H1 (cell line): Measurements from ENCODE around the gene SLC22A23. TPM values are rescaled to one million over a fixed set of nuclear protein-coding genes. Genes with fewer than 3 reads are reported as not detected.
A peak's percentile ranks its signal among the peaks of the same experiment; 100 is the strongest.

Experiments used
- CTCF ChIA-PET: fragments of 300-600 bp; sonication (Branson Sonifier 250); formaldehyde crosslinking; loops from one replicate; lab custom pipeline; 2021; ENCODE audit not compliant: partially characterized antibody; lab: Charles Lee
- POLR2A ChIA-PET: fragments of 300-600 bp; sonication (Branson Sonifier 250); formaldehyde crosslinking; loops from one replicate; lab custom pipeline; 2021; ENCODE audit warnings: inconsistent platforms; ENCODE audit not compliant: partially characterized antibody; lab: Charles Lee
- DNase-seq, 2 experiments: peaks; one replicate each; pipeline versions ENCODE4 v3.0.0 to v3.0.0-alpha.2; 2010 to 2022; ENCODE audit warnings: low spot score in 2 of 2, low read depth in 1 of 2, mixed read lengths in 1 of 2
- FAIRE-seq: peaks from 2 replicates; lab custom pipeline; 2011; peaks lifted over from hg19 to GRCh38; lab: Jason Lieb, UNC
- H2AFZ ChIP-seq: 2 replicates; pipeline ENCODE4 v1.8.1; 2012; ENCODE audit warnings: low read length, inconsistent platforms
- H2AK5ac ChIP-seq: 2 replicates; pipeline ENCODE4 v1.6.1; 2013; ENCODE audit warnings: low read depth, low read length
- H2BK120ac ChIP-seq: replicated peaks from 2 replicates; pipeline ENCODE3; 2013; ENCODE audit warnings: low read depth, low read length, inconsistent platforms
- H2BK12ac ChIP-seq: 2 replicates; pipeline ENCODE4 v1.6.1; 2013; ENCODE audit warnings: low read depth, low read length
- H2BK15ac ChIP-seq: 2 replicates; pipeline ENCODE4 v1.6.1; 2013; ENCODE audit warnings: low read length
- H2BK20ac ChIP-seq: 2 replicates; pipeline ENCODE4 v1.6.1; 2013; ENCODE audit warnings: low read length
- H2BK5ac ChIP-seq: 2 replicates; pipeline ENCODE4 v1.6.1; 2013; ENCODE audit warnings: low read depth, low read length
- H3K14ac ChIP-seq: 2 replicates; pipeline ENCODE4 v1.6.1; 2013; ENCODE audit warnings: inconsistent platforms; ENCODE audit not compliant: insufficient read length
- H3K18ac ChIP-seq: 2 replicates; pipeline ENCODE4 v1.6.1; 2013; ENCODE audit warnings: low read length; ENCODE audit errors: extremely low read depth
- H3K23ac ChIP-seq: 2 replicates; pipeline ENCODE4 v1.6.1; 2013; ENCODE audit warnings: inconsistent platforms; ENCODE audit not compliant: insufficient read length
- H3K23me2 ChIP-seq: 2 replicates; pipeline ENCODE4 v1.6.1; 2013; ENCODE audit warnings: low read depth, low read length
- H3K27ac ChIP-seq: 2 replicates; pipeline ENCODE4 v1.6.1; 2011; ENCODE audit warnings: low read depth, low read length, inconsistent platforms
- H3K27me3 ChIP-seq, 4 experiments: replicated peaks in 1 of 4; 1 replicate in 1 of 4; 2 replicates in 3 of 4; pipeline versions ENCODE4 v1.6.1 to v1.8.1; 2011 to 2013; ENCODE audit warnings: low read length in 3 of 4, mild to moderate bottlenecking in 3 of 4, inconsistent platforms in 2 of 4, mixed read lengths in 2 of 4, moderate library complexity in 1 of 4; ENCODE audit not compliant: control insufficient read depth in 3 of 4, insufficient read depth in 3 of 4; ENCODE audit errors: extremely low read depth in 1 of 4
- H3K36me3 ChIP-seq, 4 experiments: 2 replicates each; pipeline versions ENCODE4 v1.6.1 to v1.8.1; 2011 to 2013; ENCODE audit warnings: mild to moderate bottlenecking in 4 of 4, low read length in 3 of 4, moderate library complexity in 2 of 4, control low read depth in 1 of 4, inconsistent platforms in 1 of 4; ENCODE audit not compliant: insufficient read depth in 4 of 4, control insufficient read depth in 2 of 4
- H3K4ac ChIP-seq: replicated peaks from 2 replicates; pipeline ENCODE3; 2013; ENCODE audit warnings: low read length, low read depth, mixed read lengths, inconsistent platforms; ENCODE audit not compliant: insufficient read length
- H3K4me1 ChIP-seq, 4 experiments: replicated peaks in 1 of 4; 1 replicate in 1 of 4; 2 replicates in 3 of 4; pipeline versions ENCODE4 v1.6.1 to v1.8.1; 2011 to 2013; ENCODE audit warnings: low read length in 3 of 4, inconsistent platforms in 2 of 4, mixed read lengths in 1 of 4; ENCODE audit not compliant: insufficient read depth in 4 of 4, control insufficient read depth in 3 of 4
- H3K4me2 ChIP-seq, 2 experiments: 2 replicates each; pipeline versions ENCODE4 v1.6.1 to v1.8.1; 2011 to 2013; ENCODE audit warnings: low read depth in 2 of 2, low read length in 2 of 2, control low read depth in 1 of 2, inconsistent platforms in 1 of 2, mild to moderate bottlenecking in 1 of 2; ENCODE audit not compliant: insufficient read depth in 1 of 2
- H3K4me3 ChIP-seq, 4 experiments: fragments of 200-600, 300-600 bp in 1 of 4; sonication (generic), shearing (Covaris generic), sonication (Bioruptor Twin) in 1 of 4; 2 replicates each; pipeline versions ENCODE4 v1.5.1 to v1.8.1; 2011 to 2016; ENCODE audit warnings: low read length in 4 of 4, low read depth in 3 of 4, control low read depth in 2 of 4, inconsistent platforms in 2 of 4, mild to moderate bottlenecking in 2 of 4, mixed read lengths in 1 of 4, moderate library complexity in 1 of 4; ENCODE audit not compliant: insufficient read depth in 2 of 4; ENCODE audit errors: extremely low read depth in 1 of 4
- H3K56ac ChIP-seq: replicated peaks from 2 replicates; pipeline ENCODE3; 2013; ENCODE audit warnings: low read depth, mild to moderate bottlenecking, mixed read lengths, low read length, inconsistent platforms; ENCODE audit not compliant: insufficient read length
- H3K79me1 ChIP-seq: 2 replicates; pipeline ENCODE4 v1.6.1; 2013; ENCODE audit warnings: low read depth, low read length, control low read depth
- H3K79me2 ChIP-seq, 2 experiments: 2 replicates each; pipeline versions ENCODE4 v1.6.1 to v1.8.1; 2012 to 2013; ENCODE audit warnings: low read length in 2 of 2, mild to moderate bottlenecking in 2 of 2, inconsistent platforms in 1 of 2; ENCODE audit not compliant: insufficient read depth in 2 of 2, control insufficient read depth in 1 of 2
- H3K9ac ChIP-seq, 4 experiments: replicated peaks in 1 of 4; 1 replicate in 1 of 4; 2 replicates in 3 of 4; pipeline versions ENCODE4 v1.6.1 to v1.8.1; 2011 to 2013; ENCODE audit warnings: low read depth in 3 of 4, low read length in 3 of 4, control low read depth in 2 of 4, mild to moderate bottlenecking in 2 of 4, moderate library complexity in 2 of 4, inconsistent platforms in 1 of 4; ENCODE audit errors: extremely low read depth in 1 of 4
- H3K9me3 ChIP-seq, 2 experiments: 2 replicates each; pipeline versions ENCODE4 v1.6.1 to v1.8.1; 2012 to 2013; ENCODE audit warnings: mild to moderate bottlenecking in 2 of 2, moderate library complexity in 2 of 2, control low read depth in 1 of 2, inconsistent platforms in 1 of 2, low read depth in 1 of 2, low read length in 1 of 2, mixed read lengths in 1 of 2; ENCODE audit not compliant: insufficient read depth in 2 of 2
- H4K20me1 ChIP-seq, 2 experiments: replicated peaks in 1 of 2; 2 replicates each; pipeline versions ENCODE3 to v1.8.1; 2011 to 2013; ENCODE audit warnings: inconsistent platforms in 2 of 2, low read length in 2 of 2, mild to moderate bottlenecking in 1 of 2; ENCODE audit not compliant: insufficient read depth in 2 of 2, control insufficient read depth in 1 of 2
- H4K5ac ChIP-seq: 2 replicates; pipeline ENCODE4 v1.6.1; 2013; ENCODE audit warnings: low read length, low read depth, mixed read lengths, inconsistent platforms; ENCODE audit not compliant: insufficient read length
- H4K8ac ChIP-seq: 2 replicates; pipeline ENCODE4 v1.8.0; 2013; ENCODE audit warnings: mild to moderate bottlenecking, moderate library complexity, low read length, inconsistent platforms; ENCODE audit not compliant: insufficient read depth; ENCODE audit errors: extremely low read depth
- H4K91ac ChIP-seq: replicated peaks from 2 replicates; pipeline ENCODE3; 2013; ENCODE audit warnings: low read length, mixed read lengths, inconsistent platforms; ENCODE audit not compliant: insufficient read length
- ATF3 ChIP-seq: IDR thresholded peaks from 2 replicates; pipeline ENCODE4 v1.6.1; 2011; ENCODE audit warnings: low read depth, mild to moderate bottlenecking, low read length; ENCODE audit not compliant: insufficient read depth
- BACH1 ChIP-seq: IDR thresholded peaks from 2 replicates; pipeline ENCODE4 v1.6.1; 2012; ENCODE audit warnings: low read length, improper control_type of control experiment
- CBX8 ChIP-seq: fragments of 300-800, 300-1000 bp; sonication (generic); IDR thresholded peaks from 2 replicates; pipeline ENCODE4 v1.7.1; 2016; ENCODE audit warnings: low read depth, low read length, borderline replicate concordance
- CHD2 ChIP-seq: IDR thresholded peaks from 2 replicates; pipeline ENCODE4 v1.6.1; 2012; ENCODE audit warnings: low read length, improper control_type of control experiment
- CREB1 ChIP-seq: IDR thresholded peaks from 2 replicates; pipeline ENCODE4 v1.6.1; 2012; ENCODE audit warnings: inconsistent platforms
- EGR1 ChIP-seq: IDR thresholded peaks from 2 replicates; pipeline ENCODE4 v1.6.1; 2011; ENCODE audit warnings: low read depth, low read length, borderline replicate concordance
- FOSL1 ChIP-seq: IDR thresholded peaks from 2 replicates; pipeline ENCODE4 v1.6.1; 2011; ENCODE audit warnings: mild to moderate bottlenecking, low read depth, low read length, moderate library complexity; ENCODE audit not compliant: insufficient read depth
- JUN ChIP-seq: IDR thresholded peaks from 2 replicates; pipeline ENCODE4 v1.6.1; 2011; ENCODE audit warnings: low read depth, mild to moderate bottlenecking, improper control_type of control experiment, low read length
- JUND ChIP-seq: IDR thresholded peaks from 2 replicates; pipeline ENCODE4 v1.6.1; 2011; ENCODE audit warnings: mild to moderate bottlenecking, improper control_type of control experiment, low read length
- MAFK ChIP-seq: IDR thresholded peaks from 2 replicates; pipeline ENCODE4 v1.6.1; 2012; ENCODE audit warnings: low read depth, mild to moderate bottlenecking, improper control_type of control experiment, low read length
- NRF1 ChIP-seq: IDR thresholded peaks from 2 replicates; pipeline ENCODE4 v1.6.1; 2011; ENCODE audit warnings: mild to moderate bottlenecking, low read depth, low read length, improper control_type of control experiment
- POLR2AphosphoS5 ChIP-seq: IDR thresholded peaks from 2 replicates; pipeline ENCODE4 v1.6.1; 2011; ENCODE audit warnings: low read depth, low read length
- SP1 ChIP-seq: IDR thresholded peaks from 2 replicates; pipeline ENCODE4 v1.6.1; 2011; ENCODE audit warnings: low read depth, low read length
- SUZ12 ChIP-seq: fragments of 200-600 bp; sonication (generic); IDR thresholded peaks from 2 replicates; pipeline ENCODE4 v1.6.1; 2012; ENCODE audit warnings: mild to moderate bottlenecking, inconsistent platforms, low read length, moderate library complexity, mixed read lengths
- WGBS, 2 experiments: shearing (Covaris generic) in 1 of 2; methylation state at CpG; one replicate each; pipeline versions ENCODE4 v1.1.6 to v1.1.7; 2013 to 2015; ENCODE audit warnings: low lambda C conversion rate in 2 of 2, mixed read lengths in 2 of 2, inconsistent platforms in 1 of 2, low coverage in 1 of 2, missing lambda C conversion rate in 1 of 2; ENCODE audit not compliant: insufficient replicate concordance in 2 of 2, insufficient coverage in 1 of 2, insufficient read length in 1 of 2; ENCODE audit errors: extremely low coverage in 1 of 2, missing lambda C conversion rate in 1 of 2; 5-methylcytosine and 5-hydroxymethylcytosine counted together
- polyA plus RNA-seq, 7 experiments: library from polyadenylated mRNA; depleted of rRNA in 3 of 7; stranded (reverse) in 5 of 7; unstranded in 2 of 7; fragments of >200 nt in 5 of 7; fragments of 200-250 nt in 2 of 7; gene quantifications; 1 replicate in 5 of 7; 2 replicates in 1 of 7; 4 replicates in 1 of 7; pipeline versions ENCODE4 v1.2.1 to v1.2.3, GENCODE V29; 2011 to 2013; ENCODE audit warnings: missing spikeins in 2 of 7, mixed read lengths in 2 of 7
- total RNA-seq: library from RNA; stranded (reverse); fragmentation: NEBNext Ultra II Directional; extraction: Animal tissue kit (Norgen Biotek cat#: 25700); gene quantifications from 2 replicates; pipeline ENCODE4 v1.2.1, GENCODE V29; 2021

SLC22A23 gene
- total and polyA plus RNA-seq, 2 of the 8 experiments (the other 6 are each of a cell fraction or from before 2014, with no cell fraction given) = 9.9 to 38.4 TPM

GRCh38 chr6:3359101-3359752, 97.6 kb downstream of the SLC22A23 start:
- no peak overlapping the region for H3K18ac ChIP-seq
- H3K79me1 ChIP-seq = peaks cover 3% of the 10 kb centered on the region
- no peak overlapping the region for H2BK20ac ChIP-seq
- H4K5ac ChIP-seq = no peak overlapping the region
- no peaks in the 10 kb centered on the region for H3K23me2 ChIP-seq
- H3K56ac ChIP-seq = no peak overlapping the region
- H3K23ac ChIP-seq = no peak overlapping the region
- no peak overlapping the region for H4K91ac ChIP-seq
- FAIRE-seq = no peak
- H3K4me3 ChIP-seq = no peak overlapping the region
- H3K79me2 ChIP-seq = peaks cover 0 to 16% of the 10 kb centered on the region in 2 experiments; a peak in 3 of 4 replicates
- H3K14ac ChIP-seq = no peak overlapping the region
- no peak overlapping the region for H2BK12ac ChIP-seq
- H2BK120ac ChIP-seq = no peak overlapping the region
- CTCF ChIA-PET = interaction anchor here (0.5 to 1.5 kb wide), 4 partner anchors 12 to 359 kb away, joined by 3 to 5 read pairs (median 4); no protein-coding TSS in a partner anchor
- POLR2A ChIA-PET = interaction anchor here (1.0 kb wide), 2 partner anchors 10 to 13 kb away, joined by 3 read pairs; no protein-coding TSS in a partner anchor
- peaks cover 4 to 5% of the 10 kb centered on the region in 2 experiments for H4K20me1 ChIP-seq
- H3K4ac ChIP-seq = no peak overlapping the region
- no peak overlapping the region for H2AFZ ChIP-seq
- peaks cover 5 to 17% (median 16%) of the 10 kb centered on the region in 4 experiments for H3K4me1 ChIP-seq
- H3K9ac ChIP-seq = no peak overlapping the region
- no peak overlapping the region for H3K27ac ChIP-seq
- H3K36me3 ChIP-seq = 0 out of 8 replicates have a peak, but pooled peaks cover 0 to 2% (median 0%) of the 10 kb centered on the region in 4 experiments
- no peak overlapping the region for H3K4me2 ChIP-seq
- no peaks in the 10 kb centered on the region for H3K27me3 ChIP-seq
- H3K9me3 ChIP-seq = peaks cover 0 to 3% of the 10 kb centered on the region in 2 experiments; a peak in 1 of 4 replicates
- 0 out of 2 replicates have a peak overlapping the region, but pooled peaks have one; percentile 6 for H2BK15ac ChIP-seq
- no peak overlapping the region for H2AK5ac ChIP-seq
- H2BK5ac ChIP-seq = peak overlapping the region; percentile 31; the same call in 1 of the 2 replicates
- H4K8ac ChIP-seq = no peak overlapping the region
- DNase-seq = no peak
- 87% methylated on average over 10 of the region's 10 CpGs; no CpG with 5 or more reads in 1 of the 2 experiments for WGBS, 2 experiments
- TF ChIP-seq JUND (no peak), CBX8 (no peak), CREB1 (no peak), NRF1 (no peak), FOSL1 (no peak), BACH1 (no peak), JUN (no peak), EGR1 (no peak), CHD2 (no peak), POLR2AphosphoS5 (no peak), ATF3 (no peak), MAFK (no peak), SP1 (no peak), SUZ12 (no peak)
